ENCODE data around the gene REXO1.

DNA sequence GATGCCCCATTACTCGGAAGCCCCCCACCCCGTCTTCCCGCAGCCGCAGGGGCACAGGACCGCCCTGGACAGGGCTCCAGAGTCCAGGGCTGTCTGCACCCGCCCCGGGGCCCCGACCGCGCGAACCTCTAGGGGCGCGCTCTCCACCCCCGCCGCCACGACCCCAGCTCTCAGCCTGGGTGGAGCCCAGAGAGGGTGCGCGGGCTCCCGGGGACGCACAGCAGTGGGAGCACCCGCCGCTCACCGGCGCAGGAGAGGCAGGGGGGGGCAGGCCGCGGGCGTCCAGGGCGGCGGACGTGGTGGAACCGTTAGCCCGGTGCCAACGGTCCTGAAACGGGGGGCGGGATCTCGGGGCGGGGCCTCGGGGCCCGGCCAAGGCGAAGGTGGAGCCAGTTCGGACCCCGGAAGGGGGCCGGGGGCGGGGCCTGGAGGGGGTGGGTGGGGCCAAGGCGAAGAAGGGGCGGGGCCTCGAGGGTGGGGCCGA lies 36.3 kb downstream of the REXO1 start, which contains the start of gene ATP8B3:
- TF ChIP-seq, protein P1, sequence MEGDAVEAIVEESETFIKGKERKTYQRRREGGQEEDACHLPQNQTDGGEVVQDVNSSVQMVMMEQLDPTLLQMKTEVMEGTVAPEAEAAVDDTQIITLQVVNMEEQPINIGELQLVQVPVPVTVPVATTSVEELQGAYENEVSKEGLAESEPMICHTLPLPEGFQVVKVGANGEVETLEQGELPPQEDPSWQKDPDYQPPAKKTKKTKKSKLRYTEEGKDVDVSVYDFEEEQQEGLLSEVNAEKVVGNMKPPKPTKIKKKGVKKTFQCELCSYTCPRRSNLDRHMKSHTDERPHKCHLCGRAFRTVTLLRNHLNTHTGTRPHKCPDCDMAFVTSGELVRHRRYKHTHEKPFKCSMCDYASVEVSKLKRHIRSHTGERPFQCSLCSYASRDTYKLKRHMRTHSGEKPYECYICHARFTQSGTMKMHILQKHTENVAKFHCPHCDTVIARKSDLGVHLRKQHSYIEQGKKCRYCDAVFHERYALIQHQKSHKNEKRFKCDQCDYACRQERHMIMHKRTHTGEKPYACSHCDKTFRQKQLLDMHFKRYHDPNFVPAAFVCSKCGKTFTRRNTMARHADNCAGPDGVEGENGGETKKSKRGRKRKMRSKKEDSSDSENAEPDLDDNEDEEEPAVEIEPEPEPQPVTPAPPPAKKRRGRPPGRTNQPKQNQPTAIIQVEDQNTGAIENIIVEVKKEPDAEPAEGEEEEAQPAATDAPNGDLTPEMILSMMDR (IDR thresholded peaks at IDR 0.05), result no peak
- no peak for TF ChIP-seq POLR2AphosphoS5 (IDR thresholded peaks at IDR 0.05; ENCODE audit: low read depth, low read length)
- TF ChIP-seq, protein P2, sequence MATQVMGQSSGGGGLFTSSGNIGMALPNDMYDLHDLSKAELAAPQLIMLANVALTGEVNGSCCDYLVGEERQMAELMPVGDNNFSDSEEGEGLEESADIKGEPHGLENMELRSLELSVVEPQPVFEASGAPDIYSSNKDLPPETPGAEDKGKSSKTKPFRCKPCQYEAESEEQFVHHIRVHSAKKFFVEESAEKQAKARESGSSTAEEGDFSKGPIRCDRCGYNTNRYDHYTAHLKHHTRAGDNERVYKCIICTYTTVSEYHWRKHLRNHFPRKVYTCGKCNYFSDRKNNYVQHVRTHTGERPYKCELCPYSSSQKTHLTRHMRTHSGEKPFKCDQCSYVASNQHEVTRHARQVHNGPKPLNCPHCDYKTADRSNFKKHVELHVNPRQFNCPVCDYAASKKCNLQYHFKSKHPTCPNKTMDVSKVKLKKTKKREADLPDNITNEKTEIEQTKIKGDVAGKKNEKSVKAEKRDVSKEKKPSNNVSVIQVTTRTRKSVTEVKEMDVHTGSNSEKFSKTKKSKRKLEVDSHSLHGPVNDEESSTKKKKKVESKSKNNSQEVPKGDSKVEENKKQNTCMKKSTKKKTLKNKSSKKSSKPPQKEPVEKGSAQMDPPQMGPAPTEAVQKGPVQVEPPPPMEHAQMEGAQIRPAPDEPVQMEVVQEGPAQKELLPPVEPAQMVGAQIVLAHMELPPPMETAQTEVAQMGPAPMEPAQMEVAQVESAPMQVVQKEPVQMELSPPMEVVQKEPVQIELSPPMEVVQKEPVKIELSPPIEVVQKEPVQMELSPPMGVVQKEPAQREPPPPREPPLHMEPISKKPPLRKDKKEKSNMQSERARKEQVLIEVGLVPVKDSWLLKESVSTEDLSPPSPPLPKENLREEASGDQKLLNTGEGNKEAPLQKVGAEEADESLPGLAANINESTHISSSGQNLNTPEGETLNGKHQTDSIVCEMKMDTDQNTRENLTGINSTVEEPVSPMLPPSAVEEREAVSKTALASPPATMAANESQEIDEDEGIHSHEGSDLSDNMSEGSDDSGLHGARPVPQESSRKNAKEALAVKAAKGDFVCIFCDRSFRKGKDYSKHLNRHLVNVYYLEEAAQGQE (IDR thresholded peaks at IDR 0.05; ENCODE audit: insufficient read depth in 1 of 2, low read depth in 2 of 2, low read length in 1 of 2), result no peak

All from Panc1 (cell line).